HG03280 (cell line): ENCODE measurements around the gene KLHL5.

ENCODE experiments used
- ATAC-seq: cut with Tn5 transposase; IDR thresholded peaks from one replicate; pipeline ENCODE4 v1.9.1; 2021; ENCODE audit warnings: mild to moderate bottlenecking, moderate library complexity; ENCODE audit not compliant: unreplicated experiment

The KLHL5 gene

GRCh38 chr4:39043058-39043860 is 18.8 kb upstream of the KLHL5 start:
- ATAC-seq = no peak

- ATAC-seq = no peak
Measured at GRCh38 chr4:39043861-39044363, 18.1 kb upstream of the KLHL5 start.

- ATAC-seq = peak; percentile 78
Measured at GRCh38 chr4:39044364-39044955, 17.6 kb upstream of the KLHL5 start.

GRCh38 chr4:39044956-39045826 is 16.8 kb upstream of the KLHL5 start:
- ATAC-seq = peak; percentile 39

- ATAC-seq = no peak
Measured at GRCh38 chr4:39045827-39046221, 16.2 kb upstream of the KLHL5 start.

GRCh38 chr4:39046249-39046648 is 15.8 kb upstream of the KLHL5 start:
- no peak for ATAC-seq

GRCh38 chr4:39047681-39048080 is 14.4 kb upstream of the KLHL5 start:
- no peak for ATAC-seq

- ATAC-seq = no peak
Measured at GRCh38 chr4:39048311-39048710, 13.7 kb upstream of the KLHL5 start.

- no peak for ATAC-seq
Measured at GRCh38 chr4:39050590-39050989, 11.4 kb upstream of the KLHL5 start.

- ATAC-seq = no peak
Measured at GRCh38 chr4:39051492-39051891, 10.5 kb upstream of the KLHL5 start.

GRCh38 chr4:39053983-39054382 is 8.0 kb upstream of the KLHL5 start:
- no peak for ATAC-seq

- no peak for ATAC-seq
Measured at GRCh38 chr4:39054497-39054896, 7.5 kb upstream of the KLHL5 start.

GRCh38 chr4:39056023-39056422 is 6.0 kb upstream of the KLHL5 start:
- no peak for ATAC-seq

- ATAC-seq = no peak
Measured at GRCh38 chr4:39061457-39061856, 575 bp upstream of the KLHL5 start.

GRCh38 chr4:39062770-39063097 is 702 bp downstream of the KLHL5 start:
- ATAC-seq = no peak

- ATAC-seq = no peak
Measured at GRCh38 chr4:39063430-39063829, 1.4 kb downstream of the KLHL5 start.

- ATAC-seq = no peak
Measured at GRCh38 chr4:39066371-39066770, 4.3 kb downstream of the KLHL5 start.

- ATAC-seq = no peak
Measured at GRCh38 chr4:39067031-39067430, 5.0 kb downstream of the KLHL5 start.

- no peak for ATAC-seq
Measured at GRCh38 chr4:39067451-39067850, 5.4 kb downstream of the KLHL5 start.

GRCh38 chr4:39068907-39069306 is 6.9 kb downstream of the KLHL5 start:
- ATAC-seq = no peak

- ATAC-seq = no peak
Measured at GRCh38 chr4:39078829-39079228, 16.8 kb downstream of the KLHL5 start.

- no peak for ATAC-seq
Measured at GRCh38 chr4:39083164-39083563, 21.1 kb downstream of the KLHL5 start.
